HG03108 (cell line): ENCODE results near the gene TMEM131L.
"Not testable (repeated sequence)": the region's sequence is repeated elsewhere in the genome, so short reads cannot be mapped to it uniquely, and the experiment has no call there.

Experiments
- ATAC-seq: cut with Tn5 transposase; IDR thresholded peaks from one replicate; pipeline ENCODE4 v1.9.1; 2021; ENCODE audit warnings: moderate library complexity; ENCODE audit not compliant: unreplicated experiment

Gene TMEM131L

GRCh38 chr4:153448003-153448731, 18.0 kb upstream of the TMEM131L start:
- no peak for ATAC-seq

- ATAC-seq, result no peak
These were observed 16.8 kb upstream of the TMEM131L start for GRCh38 chr4:153449338-153449737.

GRCh38 chr4:153450544-153450917, 15.6 kb upstream of the TMEM131L start:
- no peak for ATAC-seq

GRCh38 chr4:153451145-153451544, 15.0 kb upstream of the TMEM131L start:
- ATAC-seq, result not testable (repeated sequence)

- ATAC-seq, result no peak
These were observed 14.1 kb upstream of the TMEM131L start for GRCh38 chr4:153451911-153452657.

GRCh38 chr4:153452658-153453378, 13.3 kb upstream of the TMEM131L start:
- ATAC-seq, result no peak

GRCh38 chr4:153453402-153453801, 12.8 kb upstream of the TMEM131L start:
- no peak for ATAC-seq

- ATAC-seq, result no peak
These were observed 7.2 kb upstream of the TMEM131L start for GRCh38 chr4:153458969-153459368.

GRCh38 chr4:153461549-153461948, 4.6 kb upstream of the TMEM131L start:
- not testable (repeated sequence) for ATAC-seq

- no peak for ATAC-seq
These were observed 2.1 kb upstream of the TMEM131L start for GRCh38 chr4:153464068-153464467.

GRCh38 chr4:153465140-153465539, 1.0 kb upstream of the TMEM131L start:
- no peak for ATAC-seq

GRCh38 chr4:153465615-153466080, 512 bp upstream of the TMEM131L start:
- peak; percentile 0 for ATAC-seq

- peak; percentile 63 for ATAC-seq
These were observed 1.1 kb downstream of the TMEM131L start for GRCh38 chr4:153466949-153467896.

- ATAC-seq, result no peak
These were observed 1.7 kb downstream of the TMEM131L start for GRCh38 chr4:153467897-153468262.

- ATAC-seq, result peak; percentile 18
These were observed 2.4 kb downstream of the TMEM131L start for GRCh38 chr4:153468587-153468986.

GRCh38 chr4:153469031-153469430, 2.9 kb downstream of the TMEM131L start:
- ATAC-seq, result no peak

GRCh38 chr4:153471071-153471697, 5.0 kb downstream of the TMEM131L start:
- ATAC-seq, result not testable (repeated sequence)

GRCh38 chr4:153471698-153472093, 5.5 kb downstream of the TMEM131L start:
- peak; percentile 31 for ATAC-seq

GRCh38 chr4:153472122-153473037, 6.2 kb downstream of the TMEM131L start:
- ATAC-seq, result peak; percentile 30
